HG03571 (cell line): ENCODE measurements around the gene C1QTNF6.
"Not testable (repeated sequence)": the region's sequence is repeated elsewhere in the genome, so short reads cannot be mapped to it uniquely, and the experiment has no call there.

Experiments
- ATAC-seq: cut with Tn5 transposase; IDR thresholded peaks from one replicate; pipeline ENCODE4 v1.9.1; 2021; ENCODE audit not compliant: unreplicated experiment

The C1QTNF6 gene

GRCh38 chr22:37187891-37188761 lies at the start of gene C1QTNF6:
TSS of gene C1QTNF6 (minus strand) at chr22:37188247. CDS start at chr22:37188213, 34 bp downstream.
- no peak for ATAC-seq

- no peak for ATAC-seq
Measured at GRCh38 chr22:37235897-37236607, 48.0 kb upstream of the C1QTNF6 start.

- ATAC-seq: no peak
Measured at GRCh38 chr22:37234736-37235711, 47.0 kb upstream of the C1QTNF6 start.

DNA sequence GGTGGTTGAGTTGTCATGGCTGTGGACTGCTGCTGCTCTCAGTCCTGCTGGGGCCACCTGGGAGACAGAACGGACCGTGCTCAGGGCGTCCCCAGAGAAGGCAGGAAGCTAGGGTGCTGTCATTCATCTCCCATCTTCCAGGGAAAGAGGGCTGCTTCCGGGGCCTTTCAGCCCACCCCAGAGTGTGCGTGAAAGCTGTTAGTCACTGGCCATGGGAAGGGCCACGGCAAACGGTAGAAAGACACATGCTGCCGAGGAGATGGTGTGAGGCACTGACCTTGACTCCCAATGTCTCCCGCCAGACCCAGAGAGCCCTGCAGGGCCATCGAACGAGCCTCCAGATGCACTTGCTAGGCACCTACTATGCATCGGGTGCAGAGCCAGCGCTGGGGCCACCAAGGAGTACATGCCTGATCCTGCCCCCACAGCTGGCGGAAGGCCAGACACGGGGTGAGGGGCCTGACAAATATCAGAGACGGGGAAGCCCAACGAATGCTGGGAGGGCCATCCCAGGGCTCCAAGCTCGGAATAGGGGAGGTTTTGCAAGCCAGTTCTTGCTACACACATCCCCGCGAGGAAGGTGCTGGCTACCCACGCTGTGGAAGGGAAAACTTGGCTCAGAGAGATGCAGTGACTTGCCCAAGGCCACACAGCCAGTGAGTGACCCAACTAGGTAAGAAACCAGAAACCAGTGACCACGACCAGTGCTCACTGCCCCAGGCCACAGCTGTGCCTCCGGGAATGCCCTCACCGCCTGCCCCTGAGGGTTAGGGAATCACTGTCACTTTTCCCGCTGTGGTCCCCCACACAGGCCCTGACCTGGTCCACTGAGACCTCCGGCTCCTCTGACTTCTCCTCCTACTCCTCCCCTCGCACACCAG lies 45.9 kb upstream of the C1QTNF6 start:
- ATAC-seq: no peak

DNA sequence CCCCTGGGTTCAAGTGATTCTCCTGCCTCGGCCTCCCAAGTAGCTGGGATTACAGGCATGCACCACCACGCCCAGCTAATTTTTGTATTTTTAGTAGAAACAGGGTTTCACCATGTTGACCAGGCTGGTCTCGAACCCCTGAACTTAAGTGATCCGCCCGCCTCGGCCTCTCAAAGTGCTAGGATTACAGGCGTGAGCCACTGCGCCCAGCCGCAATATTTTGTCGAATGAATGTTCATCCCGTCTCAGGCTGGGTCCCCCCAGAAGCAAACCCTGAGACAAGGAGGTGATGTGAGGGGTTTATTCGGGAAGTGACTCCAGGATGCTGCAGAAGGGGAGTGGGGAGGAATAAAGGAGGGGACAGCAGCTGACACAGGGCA lies 45.3 kb upstream of the C1QTNF6 start:
- not testable (repeated sequence) for ATAC-seq

- ATAC-seq: no peak
Measured at GRCh38 chr22:37232140-37232998, 44.3 kb upstream of the C1QTNF6 start.

DNA sequence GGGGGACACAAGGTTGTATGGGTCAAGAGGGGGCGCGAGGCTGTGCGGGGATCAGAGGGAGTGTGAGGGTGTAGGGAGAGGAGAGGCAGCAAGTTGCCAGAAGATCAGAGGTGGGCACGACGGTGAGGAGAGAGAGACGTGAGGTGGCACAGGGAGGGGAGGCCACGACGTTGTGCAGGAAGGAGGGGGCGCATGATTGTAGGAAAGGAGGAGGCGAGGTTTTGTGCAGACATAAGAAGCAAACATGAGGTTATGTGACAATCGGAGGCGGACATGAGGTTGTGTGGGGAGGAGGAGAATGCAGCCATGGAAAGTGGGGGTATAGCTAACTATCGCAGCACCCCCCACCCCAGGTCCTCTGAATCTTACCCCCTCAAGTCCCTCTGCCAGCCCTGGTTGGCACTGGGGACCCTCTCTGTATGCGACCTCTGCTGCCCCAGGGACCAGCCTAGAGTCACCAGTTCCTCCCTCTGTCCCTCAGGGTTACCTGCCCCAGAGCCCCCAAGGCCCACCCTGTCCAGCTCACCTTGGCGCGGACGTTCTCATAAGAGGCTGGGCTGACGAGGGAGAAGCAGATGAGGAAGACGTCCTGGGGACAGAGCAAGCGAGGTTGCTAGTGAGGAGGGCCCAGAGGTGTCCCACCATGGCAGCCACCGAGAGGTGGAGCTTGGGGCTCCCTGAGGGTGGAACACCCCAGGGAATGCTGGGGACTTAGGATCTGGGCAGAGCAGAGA lies 43.5 kb upstream of the C1QTNF6 start:
- ATAC-seq: no peak

GRCh38 chr22:37230673-37231405 lies 42.8 kb upstream of the C1QTNF6 start:
- no peak for ATAC-seq

- peak; percentile 44 for ATAC-seq
Measured at GRCh38 chr22:37229805-37230672, 42.0 kb upstream of the C1QTNF6 start.

DNA sequence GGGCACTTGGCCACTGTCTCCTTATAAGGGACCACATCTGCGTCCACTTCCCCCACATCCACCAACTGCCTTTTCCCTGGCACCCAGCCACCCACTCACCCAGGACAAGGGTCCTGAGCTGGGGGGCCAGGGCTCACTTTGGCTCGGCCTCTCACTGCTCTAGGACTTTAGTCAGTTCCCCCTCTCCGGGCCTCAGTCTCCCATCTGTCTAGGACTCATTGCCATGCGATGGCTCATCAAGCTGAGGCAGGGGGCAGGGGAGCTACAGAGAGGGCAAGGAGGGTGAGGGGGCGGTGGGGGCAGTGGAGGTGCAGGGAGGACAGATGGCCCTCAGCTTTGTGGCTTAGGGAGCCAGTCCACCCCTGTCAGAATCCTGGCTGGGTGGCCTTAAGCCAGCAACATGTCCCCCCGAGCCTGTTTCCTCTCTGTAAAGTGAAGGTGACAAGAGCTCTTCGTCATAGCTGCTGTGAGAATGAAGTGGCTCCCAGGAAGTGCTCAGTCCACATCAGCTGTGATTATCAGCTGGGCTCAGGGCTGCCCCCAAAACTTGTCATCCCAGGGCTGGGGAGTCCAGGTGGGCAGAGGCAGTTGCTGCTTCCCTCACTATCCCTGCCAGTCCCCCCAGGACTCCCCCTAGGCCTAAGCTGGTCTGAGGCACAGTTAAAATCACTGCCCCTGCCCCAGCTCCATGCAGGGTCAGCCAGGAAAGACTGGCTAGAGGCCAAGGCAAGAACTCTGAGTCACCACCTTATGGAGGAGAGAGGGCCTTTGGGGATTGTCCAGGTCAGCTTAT lies 41.2 kb upstream of the C1QTNF6 start:
- ATAC-seq: no peak

- ATAC-seq: no peak
Measured at GRCh38 chr22:37228106-37229011, 40.3 kb upstream of the C1QTNF6 start.

GRCh38 chr22:37226514-37226913 lies 38.5 kb upstream of the C1QTNF6 start:
- ATAC-seq: no peak

DNA sequence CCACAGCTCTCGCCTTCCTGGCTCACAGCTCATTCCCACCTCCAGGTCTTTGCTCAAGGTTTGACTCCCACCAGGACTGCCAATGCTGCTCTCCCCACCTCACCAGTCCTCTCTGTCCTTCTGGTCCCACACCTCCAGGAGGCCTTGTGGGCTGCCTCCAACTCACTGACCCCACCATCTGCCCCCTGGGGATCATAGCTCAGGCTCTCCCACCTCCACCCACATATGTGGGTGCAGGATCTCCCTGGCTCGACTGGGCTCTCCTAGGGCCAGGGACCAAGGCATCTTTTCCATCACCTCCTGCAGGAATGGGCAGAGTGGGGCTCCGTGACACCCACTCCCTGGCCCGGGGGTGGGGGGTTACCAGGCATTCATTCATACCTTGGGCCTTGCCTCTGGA lies 38.0 kb upstream of the C1QTNF6 start:
- ATAC-seq: no peak

DNA sequence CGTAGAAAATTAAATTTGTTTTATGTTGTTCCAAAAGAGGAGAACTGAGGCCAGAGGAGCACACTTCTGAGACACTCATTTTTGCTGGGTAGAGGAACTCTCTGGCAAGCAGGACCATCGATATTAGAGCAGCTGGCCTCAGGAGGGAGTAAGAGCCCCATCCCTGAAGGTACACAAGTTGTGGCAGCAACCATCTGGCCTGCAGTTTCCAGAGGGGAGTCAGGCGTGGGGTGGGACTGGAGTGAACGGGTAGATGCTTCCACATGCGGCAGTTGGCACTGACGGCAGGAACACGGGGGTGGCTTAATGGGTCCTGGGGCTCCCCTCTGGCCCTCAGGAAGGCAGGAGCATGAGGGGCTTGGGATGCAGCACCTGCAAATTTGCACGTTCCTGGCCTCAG lies 37.4 kb upstream of the C1QTNF6 start:
- no peak for ATAC-seq
